GOT3 (cell line): Measurements from ENCODE around the gene THBD.

Experiments used
- DNase-seq: peaks from one replicate; lab custom pipeline; 2025; ENCODE audit warnings: mixed read lengths; lab: John Stamatoyannopoulos, UW

The THBD gene

DNA sequence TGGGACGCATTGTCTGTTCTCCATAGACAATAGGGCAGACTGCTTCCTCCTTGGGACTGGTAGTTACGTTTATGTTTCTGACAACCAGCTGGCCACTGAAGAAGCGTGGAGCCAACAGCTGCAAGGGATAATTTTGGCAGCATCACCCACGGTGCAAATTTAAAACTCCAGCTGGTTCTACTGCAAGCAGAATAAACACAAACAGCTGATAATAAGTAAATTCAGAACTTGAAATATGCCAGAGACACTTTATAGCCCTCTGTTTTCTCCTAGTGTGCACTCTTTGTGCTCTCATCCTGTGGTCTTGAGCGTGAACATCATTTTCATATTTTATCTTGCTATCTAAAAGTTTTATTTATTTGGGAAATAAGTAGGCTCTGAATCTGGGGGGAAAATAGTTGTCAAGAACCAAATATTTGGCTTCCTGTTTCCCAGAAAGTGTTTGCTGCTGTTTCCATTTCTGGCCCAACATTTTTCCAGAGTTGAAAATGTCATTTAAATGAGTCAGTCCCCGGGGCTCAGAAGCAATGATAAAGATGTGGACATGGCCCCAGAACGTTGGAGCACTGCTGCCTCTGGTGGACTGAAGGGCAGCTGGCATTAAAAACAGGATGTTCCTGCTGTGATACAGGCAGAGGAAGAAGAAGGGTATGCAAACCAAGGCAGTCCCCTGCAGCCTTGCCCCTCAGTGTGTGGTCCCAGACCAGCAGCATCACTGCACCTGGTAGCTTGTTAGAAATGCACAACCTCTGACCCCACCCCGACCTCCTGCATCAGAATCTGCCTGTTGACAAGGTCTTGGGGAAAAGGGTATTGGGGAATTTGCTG lies 12.5 kb upstream of the THBD start:
- no peak for DNase-seq

DNA sequence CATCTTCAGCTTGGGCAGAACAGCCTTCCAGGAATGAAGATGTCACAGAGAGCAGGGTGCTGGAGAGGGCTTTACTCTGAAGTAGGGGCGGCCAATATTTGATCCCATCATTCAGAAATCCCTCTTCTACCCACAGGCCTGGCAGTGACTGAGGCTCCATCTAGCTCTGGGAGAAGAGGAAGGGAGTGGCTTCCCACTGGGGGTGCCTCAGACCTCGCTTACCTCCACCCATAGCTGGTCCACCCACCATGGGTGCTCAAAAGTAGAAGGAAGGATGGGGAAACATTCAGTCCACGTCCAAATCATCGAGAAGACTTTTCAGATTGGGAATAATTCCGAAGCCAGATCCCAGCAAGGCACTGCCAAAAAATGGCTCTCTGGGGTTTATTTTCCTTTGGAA lies 11.8 kb upstream of the THBD start:
- no peak for DNase-seq

DNA sequence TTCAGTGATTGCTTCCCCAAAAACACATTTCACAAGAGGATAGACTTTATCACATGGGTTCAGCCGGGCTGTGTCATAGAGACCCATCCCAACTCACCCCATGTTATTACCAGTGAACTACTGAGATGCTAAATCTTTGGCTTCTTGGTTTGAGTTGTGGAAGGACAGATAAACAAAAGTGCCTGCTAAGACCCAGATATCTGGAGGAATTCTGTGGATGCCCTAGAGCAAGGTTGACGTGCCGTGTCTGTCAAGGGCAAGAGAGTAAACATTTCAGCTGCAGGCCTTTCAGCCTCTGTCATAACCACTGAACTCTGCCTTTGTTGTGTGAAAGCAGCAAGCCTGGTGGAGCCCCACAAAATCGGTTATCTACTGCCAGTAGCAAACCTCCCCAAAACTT lies 11.2 kb upstream of the THBD start:
- DNase-seq = no peak

DNA sequence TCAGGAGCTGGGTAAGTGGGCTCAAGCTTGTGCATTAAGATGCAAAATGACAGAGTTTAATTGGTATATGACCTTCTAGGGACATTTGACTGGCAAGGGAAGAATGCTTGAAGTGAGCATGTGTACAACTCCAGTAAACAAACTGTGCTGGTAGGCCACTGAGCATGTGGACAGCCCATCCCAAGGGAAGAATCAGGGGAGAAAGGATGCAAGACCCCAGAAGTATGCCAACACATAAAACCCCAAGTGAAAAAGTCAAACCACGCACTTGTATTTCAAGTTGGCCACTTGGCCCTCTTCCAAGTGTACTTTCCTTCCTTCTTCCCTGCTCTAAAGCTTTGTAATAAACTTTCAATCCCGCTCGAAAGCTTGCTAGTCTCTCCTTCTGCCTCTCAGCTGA lies 10.4 kb upstream of the THBD start:
- no peak for DNase-seq

DNA sequence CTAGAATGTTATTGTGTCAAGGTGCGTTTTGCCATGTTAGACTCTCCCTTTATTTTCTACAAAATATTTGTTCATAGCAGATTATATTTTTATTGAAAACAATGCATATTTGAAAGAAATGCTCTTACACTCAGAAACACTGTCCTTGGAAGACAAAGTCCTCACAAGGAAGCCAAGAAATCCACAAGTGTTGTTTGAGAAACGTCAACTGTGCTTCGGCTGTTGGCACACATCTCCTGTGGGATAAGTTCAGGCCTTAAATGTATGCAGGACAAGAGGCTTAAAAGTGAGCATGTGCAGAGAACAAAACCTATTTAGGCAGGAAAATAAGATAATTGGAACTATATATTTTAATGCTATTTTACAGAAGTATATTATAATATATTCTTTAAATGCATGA lies 9.5 kb upstream of the THBD start:
- DNase-seq = no peak

DNA sequence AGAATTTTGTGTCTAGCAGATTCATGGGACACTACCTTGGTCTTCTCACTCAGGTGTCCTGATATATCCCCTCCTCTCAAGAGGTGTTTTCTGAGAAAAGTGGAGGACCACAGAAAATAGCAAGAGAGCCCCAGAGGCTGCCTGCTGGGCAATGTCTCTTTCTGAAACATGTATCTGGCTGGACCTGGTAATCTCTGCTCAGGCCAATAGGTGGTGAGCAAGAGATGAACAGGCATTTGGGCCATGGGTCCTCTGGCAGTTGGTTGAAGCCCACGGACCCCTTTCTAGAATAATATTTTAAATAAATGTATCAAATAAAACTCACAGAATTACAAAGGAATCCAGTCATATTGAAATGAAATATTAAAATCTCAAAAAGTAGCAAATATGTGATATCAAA lies 8.8 kb upstream of the THBD start:
- no peak for DNase-seq

DNA sequence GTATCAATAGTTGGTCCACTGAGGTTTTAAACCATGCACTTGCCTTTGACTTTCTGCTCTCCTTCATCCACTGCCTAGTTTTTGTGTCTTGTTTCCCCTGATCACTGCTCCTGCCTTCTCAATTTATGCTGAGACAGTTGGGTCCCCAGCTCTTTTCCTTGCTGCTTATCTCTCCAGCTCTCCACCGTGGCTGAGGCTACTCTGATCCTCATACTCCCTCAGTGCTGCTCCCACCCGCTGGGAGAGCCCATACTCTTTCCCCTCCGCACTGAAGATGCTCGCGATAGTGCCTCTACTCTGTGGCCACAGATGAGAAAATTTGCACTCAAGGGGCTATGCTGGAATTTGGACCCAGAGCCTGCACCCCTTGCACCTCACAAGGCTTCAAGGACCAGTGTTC lies 3.4 kb upstream of the THBD start:
- DNase-seq = no peak

DNA sequence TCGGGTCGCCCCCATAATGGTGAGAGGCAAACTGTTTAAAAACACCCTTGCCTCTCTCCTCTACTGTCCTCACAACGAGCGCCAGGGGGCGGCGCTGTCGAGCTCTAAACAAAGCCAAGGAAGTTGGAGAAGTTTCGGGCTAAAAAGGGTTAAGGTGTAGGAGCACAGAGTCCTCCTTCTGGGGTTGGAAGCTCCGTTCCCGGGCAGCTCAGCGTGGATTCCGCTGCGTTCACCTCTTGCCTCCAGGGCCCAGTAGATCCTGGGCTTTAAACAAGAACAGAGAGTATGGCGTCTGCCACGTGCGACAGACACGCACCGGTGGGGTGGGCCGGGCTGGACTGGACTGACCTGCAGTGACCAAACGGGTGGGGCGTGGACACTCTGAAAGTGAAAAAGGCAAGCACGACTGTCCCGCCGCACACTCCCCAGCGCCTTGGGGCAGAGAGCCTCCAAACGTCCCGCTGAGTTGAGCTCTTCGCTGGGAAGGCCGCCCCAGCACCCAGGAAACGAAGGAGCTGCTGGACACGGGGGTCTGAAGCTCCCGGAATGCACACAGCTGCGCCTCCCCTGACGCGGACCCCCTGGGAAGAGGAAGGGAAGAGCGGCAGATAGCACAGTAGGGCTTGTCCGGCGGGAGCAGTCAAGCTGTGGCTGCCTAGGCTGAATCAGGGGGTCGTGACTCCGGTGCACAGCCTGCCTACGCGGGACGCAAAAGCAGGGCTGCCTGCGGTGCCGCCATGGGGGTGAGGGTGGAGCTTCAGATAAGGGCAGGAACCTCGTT lies 1.6 kb upstream of the THBD start:
- DNase-seq = no peak

DNA sequence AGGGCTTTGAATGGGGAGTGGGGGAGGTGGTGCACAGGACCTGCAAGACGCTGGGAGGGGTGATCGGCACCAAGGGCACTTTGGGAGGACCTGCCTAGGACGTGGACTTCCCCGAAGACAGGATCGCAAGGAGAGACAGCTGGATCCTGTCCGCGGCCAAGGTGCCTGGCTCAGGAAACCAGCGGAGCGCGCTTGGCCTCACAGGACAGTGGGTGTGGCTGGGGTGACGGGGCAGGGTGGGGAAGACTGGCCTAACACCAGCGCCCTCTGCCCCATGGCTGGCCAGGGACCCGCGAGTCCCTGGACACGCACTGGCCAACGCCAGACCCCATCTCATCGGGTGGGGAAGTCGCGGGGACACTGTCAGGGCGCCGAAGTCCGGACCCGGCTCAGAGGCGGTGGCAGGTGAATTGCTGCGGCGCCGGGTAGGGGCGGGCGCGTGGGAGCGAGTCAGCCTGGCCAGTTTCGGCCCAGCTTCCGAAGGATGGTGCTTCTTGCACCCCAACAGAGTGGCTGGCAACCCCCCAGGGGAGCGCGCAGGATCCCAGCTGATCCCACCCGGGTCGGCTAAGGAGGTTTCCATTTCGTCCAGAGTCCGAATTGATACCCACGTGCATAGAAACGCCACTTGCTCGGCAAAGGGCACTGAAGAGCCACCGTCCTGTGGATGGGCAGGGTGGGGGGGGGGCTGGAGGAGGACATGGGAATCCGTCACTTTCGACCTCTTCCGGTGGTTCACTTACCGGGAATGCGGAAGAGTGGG lies 785 bp upstream of the THBD start:
- no peak for DNase-seq

DNA sequence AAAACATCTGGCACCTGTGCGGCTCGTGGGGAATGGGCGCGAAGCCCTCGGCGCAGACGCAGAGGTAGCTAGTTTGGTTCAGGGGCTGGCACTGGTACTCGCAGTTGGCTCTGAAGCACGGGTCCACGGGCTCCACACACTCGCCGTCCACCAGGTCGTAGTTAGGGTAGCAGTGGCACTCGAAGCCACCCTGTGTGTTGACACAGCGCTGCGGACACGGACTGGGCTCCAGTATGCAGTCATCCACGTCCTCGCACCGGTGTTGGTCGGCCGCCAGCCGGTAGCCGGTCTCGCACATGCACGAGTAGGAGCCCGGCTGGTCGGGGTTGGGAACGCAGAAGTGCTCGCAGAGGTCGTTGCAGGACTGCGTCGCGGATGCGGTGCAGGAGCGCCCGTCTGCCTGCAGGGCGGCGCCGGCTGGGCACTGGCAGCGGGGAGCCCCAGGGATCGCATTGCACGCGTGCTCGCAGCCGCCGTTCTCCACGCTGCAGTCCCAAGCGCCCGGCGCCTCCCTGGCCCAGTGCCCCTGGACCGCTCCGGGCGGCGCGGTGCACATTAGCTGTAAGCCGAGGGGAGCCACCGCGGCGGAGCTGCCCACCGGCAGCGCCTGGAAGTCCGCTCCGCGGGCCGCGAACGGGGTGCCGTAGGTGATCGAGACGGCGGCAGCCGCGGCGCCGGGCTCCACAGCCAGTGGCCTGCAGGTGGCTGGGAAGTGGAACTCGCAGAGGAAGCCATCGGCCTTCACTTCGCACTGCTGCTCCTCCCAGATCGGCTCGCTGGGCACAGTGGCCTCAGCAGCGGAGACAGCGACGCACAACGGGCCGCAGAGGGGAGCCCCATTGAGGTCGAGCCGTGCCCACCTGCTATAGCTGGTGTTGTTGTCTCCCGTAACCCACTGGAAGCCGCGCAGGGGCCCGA lies 930 bp downstream of the THBD start:
- DNase-seq = peak; percentile 47

DNA sequence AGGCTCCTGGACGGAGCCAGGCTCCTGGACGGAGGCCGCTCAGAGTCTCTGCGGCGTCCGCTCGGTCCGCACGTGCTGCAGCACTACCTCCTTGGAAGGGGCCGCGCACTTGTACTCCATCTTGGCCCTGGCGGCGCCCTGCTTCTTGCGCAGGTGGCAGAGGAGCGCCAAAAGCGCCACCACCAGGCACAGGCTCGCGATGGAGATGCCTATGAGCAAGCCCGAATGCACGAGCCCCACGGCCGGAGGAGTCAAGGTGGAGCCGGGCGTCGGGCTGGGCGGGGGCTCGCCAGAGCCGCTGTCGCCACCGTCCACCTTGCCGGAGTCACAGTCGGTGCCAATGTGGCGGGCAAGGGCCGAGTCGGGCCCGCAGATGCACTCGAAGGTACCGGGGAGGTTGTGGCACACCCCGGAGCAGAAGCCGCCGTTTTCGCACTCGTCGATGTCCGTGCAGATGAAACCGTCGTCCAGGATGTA lies 1.7 kb downstream of the THBD start:
- DNase-seq = no peak

DNA sequence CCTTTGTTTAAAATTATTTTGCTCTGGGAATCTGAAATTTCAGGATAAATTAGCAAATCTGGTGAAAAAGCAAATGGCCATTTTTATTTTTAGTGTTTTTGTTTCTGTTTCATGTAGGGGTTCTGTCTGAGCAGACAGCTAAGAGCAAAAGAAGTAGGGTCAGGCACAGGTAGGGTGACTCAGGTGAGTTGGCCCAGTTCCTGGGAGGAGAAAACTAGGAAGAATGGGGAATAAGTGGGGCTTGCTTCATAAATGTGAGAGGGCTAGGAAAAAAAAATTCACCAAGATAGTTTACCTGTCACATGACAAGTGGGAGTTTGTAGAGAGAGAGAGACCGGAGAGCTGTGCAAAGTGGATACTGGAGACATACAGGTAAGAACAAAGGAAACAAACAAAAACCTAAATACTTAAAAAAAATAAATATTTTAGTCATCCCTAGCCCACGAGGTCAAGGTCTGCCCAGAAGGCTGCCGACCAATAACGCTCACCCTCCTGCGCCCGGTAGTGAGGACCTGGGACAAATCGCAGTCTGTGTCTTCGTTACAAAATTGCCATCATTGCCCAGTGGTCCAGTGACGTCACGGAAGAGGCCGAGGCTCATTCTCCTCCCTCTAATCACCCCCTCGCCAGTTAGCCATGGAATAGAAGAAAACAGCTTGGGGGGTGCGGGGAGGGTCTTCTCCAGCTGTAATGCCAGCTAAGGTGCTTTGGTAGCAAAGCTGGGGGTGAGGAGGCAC lies 2.3 kb downstream of the THBD start:
- no peak for DNase-seq

DNA sequence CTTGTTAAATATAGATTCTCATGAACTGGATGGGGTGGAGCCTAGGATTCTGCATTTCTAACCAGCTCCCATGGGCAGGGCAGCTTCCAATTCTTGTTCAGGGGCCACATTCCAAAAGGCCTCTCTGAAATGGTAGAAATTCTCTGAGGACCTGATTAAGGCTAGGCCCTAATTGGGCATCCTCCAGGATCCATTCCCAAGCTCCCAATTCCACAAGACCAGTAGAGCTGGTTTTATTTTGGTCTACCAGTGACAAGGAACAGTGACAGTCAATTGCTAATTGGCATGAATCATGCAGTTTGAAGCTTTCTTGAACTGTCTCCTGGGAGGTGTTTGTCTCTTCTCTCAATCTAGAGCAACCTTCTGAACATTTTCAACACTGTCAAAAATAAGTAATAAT lies 3.0 kb downstream of the THBD start:
- DNase-seq = no peak

DNA sequence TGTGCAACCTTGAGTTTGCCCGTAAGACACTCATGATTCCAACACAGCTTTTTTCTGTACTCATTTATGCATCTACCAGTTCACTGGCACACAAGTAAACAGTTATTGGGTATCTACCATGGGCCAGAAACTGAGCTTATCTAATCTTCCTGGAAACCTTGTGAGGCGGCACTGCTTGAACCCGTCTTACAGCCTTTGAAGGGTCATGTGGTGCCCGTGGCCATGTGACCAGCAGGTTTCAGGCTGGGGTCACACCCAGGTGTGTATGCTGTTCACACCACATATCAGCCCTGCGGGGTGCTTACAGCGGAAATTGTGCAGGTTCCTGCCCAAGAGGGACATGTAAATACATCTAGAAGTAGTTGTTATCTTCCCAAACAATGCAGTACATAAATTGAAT lies 6.1 kb downstream of the THBD start:
- no peak for DNase-seq

DNA sequence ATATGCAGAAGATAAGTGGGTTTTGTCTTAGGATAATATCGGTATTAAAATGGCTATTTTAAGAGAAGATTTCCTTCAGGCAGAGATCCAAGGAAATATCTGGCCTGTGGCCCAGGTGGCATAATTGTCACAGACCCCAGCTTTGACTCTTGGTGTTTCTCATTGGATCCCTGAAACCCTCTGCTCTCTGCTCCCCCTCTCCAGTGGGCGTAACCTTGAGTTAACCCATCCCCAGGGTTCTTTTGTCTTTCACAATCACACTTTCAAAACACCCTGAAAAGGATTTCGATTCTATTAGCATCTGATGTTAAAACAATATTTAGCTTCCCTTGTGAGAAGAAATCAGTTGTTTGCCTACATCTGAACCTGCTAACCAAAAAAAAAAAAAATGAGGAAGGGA lies 7.2 kb downstream of the THBD start:
- DNase-seq = no peak

DNA sequence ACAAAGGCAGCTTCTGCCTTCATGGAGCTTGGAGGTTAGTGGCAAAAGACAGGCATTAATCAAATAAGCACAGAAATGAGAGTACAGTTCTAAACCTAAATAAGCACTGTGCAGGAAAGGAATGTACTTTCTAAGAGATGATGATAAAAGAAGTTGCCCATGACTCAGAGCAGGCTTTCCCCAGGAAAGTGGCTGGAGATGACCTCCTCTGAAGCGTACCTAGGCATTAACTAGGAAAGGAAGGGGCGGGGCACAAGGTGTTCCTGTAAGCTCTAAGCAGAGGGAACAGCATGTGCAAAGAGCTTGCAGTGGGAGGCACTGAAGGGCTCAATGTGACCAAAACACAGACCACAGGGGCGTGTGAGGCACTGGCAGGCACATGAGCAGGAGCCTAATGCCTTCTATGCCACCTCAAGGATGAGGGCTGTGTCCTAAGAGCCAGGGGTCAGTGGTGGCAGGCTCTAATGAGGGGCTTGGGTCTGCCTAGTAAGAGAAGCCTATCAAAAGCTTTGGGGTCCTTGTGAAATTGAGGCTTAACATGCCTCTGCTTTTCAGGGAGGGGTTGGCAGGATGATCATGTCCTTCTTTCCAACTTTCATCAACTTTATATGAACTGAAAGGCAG lies 9.5 kb downstream of the THBD start:
- no peak for DNase-seq

DNA sequence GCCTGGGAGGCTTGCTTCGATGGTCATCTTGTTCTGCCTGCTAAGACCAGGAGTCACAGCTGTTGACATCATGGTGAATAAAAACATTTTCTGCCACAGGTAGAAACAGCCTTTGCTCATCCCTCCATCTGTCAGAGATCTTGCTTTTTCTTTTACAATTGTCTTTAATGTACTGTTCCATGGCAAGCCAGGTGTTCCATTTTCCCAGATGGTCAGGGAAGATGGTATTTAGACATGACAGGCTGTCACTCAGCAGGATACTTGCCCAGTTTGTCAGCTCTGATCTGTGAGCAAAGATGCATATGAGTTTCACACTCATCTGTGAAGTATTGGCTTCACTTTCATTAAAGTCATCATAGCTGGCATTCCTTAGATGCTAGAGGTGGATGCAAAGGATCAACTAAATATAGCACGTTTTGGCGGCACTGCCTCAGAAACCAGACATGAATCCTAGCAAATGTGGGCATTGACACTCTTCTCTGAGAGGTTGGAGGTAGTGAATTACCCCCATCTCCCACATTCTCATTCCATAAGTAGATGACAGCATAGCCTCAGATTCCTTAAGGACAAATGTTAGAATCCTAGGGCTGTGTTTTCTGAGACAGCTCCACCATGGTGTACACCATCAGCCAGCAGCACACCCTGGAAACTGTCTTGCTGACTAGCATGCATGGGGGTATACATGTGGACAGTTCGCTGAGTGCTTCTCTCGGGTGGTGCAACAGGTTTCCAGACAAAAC lies 10.2 kb downstream of the THBD start:
- no peak for DNase-seq

DNA sequence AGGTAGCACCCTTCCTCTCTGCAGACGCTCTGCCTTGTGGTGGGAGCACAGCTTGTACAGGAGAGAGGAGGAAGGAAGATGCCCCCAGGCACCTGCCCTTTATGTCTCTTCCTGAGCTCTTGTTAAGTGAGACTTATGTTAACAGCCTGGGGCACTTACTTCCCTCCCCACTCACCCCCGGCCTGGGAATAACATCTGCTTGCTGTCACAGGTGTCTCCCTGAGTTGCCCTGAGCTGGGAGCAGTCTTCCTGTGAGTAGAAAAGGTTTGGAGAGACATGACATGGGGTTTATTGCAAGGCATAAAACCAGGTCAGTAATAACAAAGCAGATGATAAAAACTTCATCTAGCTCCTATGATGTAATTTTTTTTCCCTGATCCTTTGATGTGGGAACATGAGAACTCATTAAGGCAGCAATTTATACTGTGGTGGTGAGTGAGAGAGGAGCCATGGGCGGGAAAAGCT lies 12.4 kb downstream of the THBD start:
- DNase-seq = no peak

DNA sequence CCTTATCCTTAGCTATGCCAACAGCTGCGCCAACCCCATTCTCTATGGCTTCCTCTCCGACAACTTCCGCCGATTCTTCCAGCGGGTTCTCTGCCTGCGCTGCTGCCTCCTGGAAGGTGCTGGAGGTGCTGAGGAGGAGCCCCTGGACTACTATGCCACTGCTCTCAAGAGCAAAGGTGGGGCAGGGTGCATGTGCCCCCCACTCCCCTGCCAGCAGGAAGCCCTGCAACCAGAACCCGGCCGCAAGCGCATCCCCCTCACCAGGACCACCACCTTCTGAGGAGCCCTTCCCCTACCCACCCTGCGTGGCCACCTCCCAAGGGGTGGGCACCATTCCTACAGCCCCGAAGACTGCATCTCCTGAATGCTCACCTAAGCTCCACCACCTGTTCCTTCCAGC lies 13.1 kb downstream of the THBD start:
- no peak for DNase-seq

DNA sequence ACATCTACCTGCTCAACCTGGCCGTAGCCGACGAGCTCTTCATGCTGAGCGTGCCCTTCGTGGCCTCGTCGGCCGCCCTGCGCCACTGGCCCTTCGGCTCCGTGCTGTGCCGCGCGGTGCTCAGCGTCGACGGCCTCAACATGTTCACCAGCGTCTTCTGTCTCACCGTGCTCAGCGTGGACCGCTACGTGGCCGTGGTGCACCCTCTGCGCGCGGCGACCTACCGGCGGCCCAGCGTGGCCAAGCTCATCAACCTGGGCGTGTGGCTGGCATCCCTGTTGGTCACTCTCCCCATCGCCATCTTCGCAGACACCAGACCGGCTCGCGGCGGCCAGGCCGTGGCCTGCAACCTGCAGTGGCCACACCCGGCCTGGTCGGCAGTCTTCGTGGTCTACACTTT lies 13.7 kb downstream of the THBD start:
- no peak for DNase-seq
